Measurements from ENCODE around the gene PPP1R13B. TPM values are rescaled to one million over a fixed set of nuclear protein-coding genes. Genes with fewer than 3 reads are reported as not detected.

The PPP1R13B gene
- total RNA-seq, 1 experiment from 2014 or later, result 10.3 TPM

GRCh38 chr14:103724116-103724515, 123.3 kb downstream of the PPP1R13B start:
- POLR2A ChIA-PET, result no interaction called here
- CTCF ChIA-PET, result no interaction called here
- no peak for TF ChIP-seq SOX15 (CRISPR knock-in tag; IDR thresholded peaks at IDR 0.05)
- no peak for TF ChIP-seq NR1H2 (CRISPR knock-in tag; IDR thresholded peaks at IDR 0.05)
- TF ChIP-seq RELA (CRISPR knock-in tag; IDR thresholded peaks at IDR 0.05; ENCODE audit: borderline replicate concordance), result no peak
- no peak for TF ChIP-seq ETV6 (CRISPR knock-in tag; IDR thresholded peaks at IDR 0.05)
- TF ChIP-seq IRF2 (CRISPR knock-in tag; IDR thresholded peaks at IDR 0.05; ENCODE audit: borderline replicate concordance, low read depth), result no peak
- no peak for TF ChIP-seq OVOL2 (CRISPR knock-in tag; IDR thresholded peaks at IDR 0.05; ENCODE audit: borderline replicate concordance)
- no peak for TF ChIP-seq ZNF232 (CRISPR knock-in tag; IDR thresholded peaks at IDR 0.05)
- TF ChIP-seq E2F4 (CRISPR knock-in tag; IDR thresholded peaks at IDR 0.05; ENCODE audit: borderline replicate concordance, low read depth), result no peak
- TF ChIP-seq TEAD1 (CRISPR knock-in tag; IDR thresholded peaks at IDR 0.05), result no peak
- TF ChIP-seq SMAD4 (CRISPR knock-in tag; IDR thresholded peaks at IDR 0.05), result no peak
- TF ChIP-seq KAT7 (CRISPR knock-in tag; IDR thresholded peaks at IDR 0.05; ENCODE audit: borderline replicate concordance), result no peak
- no peak for DNase-seq (ENCODE audit: low spot score)
- Mint-ChIP-seq H3K36me3 (peaks cover 5% of the 10 kb centered on the region; the same call in 1 of the 2 replicates), H3K4me1 (no peaks in the 10 kb centered on the region; the same call in 1 of the 2 replicates), H3K27ac (no peak overlapping the region), H3K27me3 (ENCODE audit: low read depth) (no peaks in the 10 kb centered on the region), H3K9me3 (no peaks in the 10 kb centered on the region), H3K4me3 (no peak overlapping the region)
- ATAC-seq, result no peak

GRCh38 chr14:103723748-103724081, 123.7 kb downstream of the PPP1R13B start:
- peaks cover under 1% of the 10 kb centered on the region; the same call in 1 of the 2 replicates for H3K36me3 Mint-ChIP-seq
- H3K4me1 Mint-ChIP-seq, result peaks cover under 1% of the 10 kb centered on the region; the same call in 1 of the 2 replicates
- POLR2A ChIA-PET, result no interaction called here
- no peak for TF ChIP-seq GRHL2 (CRISPR knock-in tag; IDR thresholded peaks at IDR 0.05; ENCODE audit: insufficient replicate concordance, severe bottlenecking)
- TF ChIP-seq SP1 (CRISPR knock-in tag; conservative IDR thresholded peaks at IDR 0.05), result no peak
- no peak for TF ChIP-seq CBFB (CRISPR knock-in tag; IDR thresholded peaks at IDR 0.05; ENCODE audit: low read depth)
- no peak for TF ChIP-seq ZNF138 (CRISPR knock-in tag; conservative IDR thresholded peaks at IDR 0.05)
- no peak for TF ChIP-seq SOX15 (CRISPR knock-in tag; IDR thresholded peaks at IDR 0.05)
- H3K27me3 Mint-ChIP-seq (ENCODE audit: low read depth), result no peaks in the 10 kb centered on the region
- 0 out of 2 replicates have a peak overlapping the region, but pooled peaks have one; percentile 49 for H3K27ac Mint-ChIP-seq
- no peak overlapping the region for H3K4me3 Mint-ChIP-seq
- ATAC-seq, result no peak
- DNase-seq (ENCODE audit: low spot score), result no peak
- H3K9me3 Mint-ChIP-seq, result no peaks in the 10 kb centered on the region
- CTCF ChIA-PET, result no interaction called here

- ChIA-PET CTCF (interaction anchor here (0.9 to 1.4 kb wide), 2 partner anchors 87 to 179 kb away, joined by 3 read pairs; no protein-coding TSS in a partner anchor), POLR2A (no interaction called here)
- Mint-ChIP-seq H3K4me1 (peaks cover 17% of the 10 kb centered on the region), H3K27ac (no peak overlapping the region), H3K4me3 (no peak overlapping the region), H3K9me3 (no peaks in the 10 kb centered on the region), H3K36me3 (no peaks in the 10 kb centered on the region), H3K27me3 (ENCODE audit: low read depth) (no peaks in the 10 kb centered on the region)
- ATAC-seq (peak; percentile 20; the same call in 1 of the 2 replicates), DNase-seq (ENCODE audit: low spot score) (no peak)
- TF ChIP-seq ZNF396 (CRISPR knock-in tag; IDR thresholded peaks at IDR 0.05; ENCODE audit: borderline replicate concordance), result no peak
- TF ChIP-seq TP53 (CRISPR knock-in tag; IDR thresholded peaks at IDR 0.05), result no peak
- TF ChIP-seq TCF7 (CRISPR knock-in tag; IDR thresholded peaks at IDR 0.05; ENCODE audit: low read depth), result no peak
- TF ChIP-seq TEAD1 (CRISPR knock-in tag; IDR thresholded peaks at IDR 0.05), result no peak
- no peak for TF ChIP-seq OVOL2 (CRISPR knock-in tag; IDR thresholded peaks at IDR 0.05; ENCODE audit: borderline replicate concordance)
- TF ChIP-seq TEAD4 (CRISPR knock-in tag; IDR thresholded peaks at IDR 0.05), result no peak
- TF ChIP-seq RORB (CRISPR knock-in tag; IDR thresholded peaks at IDR 0.05), result no peak
- TF ChIP-seq AR (CRISPR knock-in tag; IDR thresholded peaks at IDR 0.05), result no peak
- no peak for TF ChIP-seq STAT6 (CRISPR knock-in tag; conservative IDR thresholded peaks at IDR 0.05; ENCODE audit: low read depth)
- TF ChIP-seq NR1H2 (CRISPR knock-in tag; IDR thresholded peaks at IDR 0.05), result no peak
Measured at GRCh38 chr14:103721334-103722120, 125.8 kb downstream of the PPP1R13B start.

All from WTC11 (cell line).